Smooth muscle cell of the brain vasculature (primary cell): ENCODE data around the gene CMTM6.
"Not testable (repeated sequence)": the region's sequence is repeated elsewhere in the genome, so short reads cannot be mapped to it uniquely, and the experiment has no call there.

Experiments used
- DNase-seq: peaks from one replicate; pipeline ENCODE4 v3.0.0-alpha.2; 2012; ENCODE audit warnings: low read depth, low spot score

The CMTM6 gene

GRCh38 chr3:32466808-32467207 lies 35.8 kb downstream of the CMTM6 start:
- not testable (repeated sequence) for DNase-seq

- DNase-seq, result not testable (repeated sequence)
These were observed 37.9 kb downstream of the CMTM6 start for GRCh38 chr3:32464726-32465125.

DNA sequence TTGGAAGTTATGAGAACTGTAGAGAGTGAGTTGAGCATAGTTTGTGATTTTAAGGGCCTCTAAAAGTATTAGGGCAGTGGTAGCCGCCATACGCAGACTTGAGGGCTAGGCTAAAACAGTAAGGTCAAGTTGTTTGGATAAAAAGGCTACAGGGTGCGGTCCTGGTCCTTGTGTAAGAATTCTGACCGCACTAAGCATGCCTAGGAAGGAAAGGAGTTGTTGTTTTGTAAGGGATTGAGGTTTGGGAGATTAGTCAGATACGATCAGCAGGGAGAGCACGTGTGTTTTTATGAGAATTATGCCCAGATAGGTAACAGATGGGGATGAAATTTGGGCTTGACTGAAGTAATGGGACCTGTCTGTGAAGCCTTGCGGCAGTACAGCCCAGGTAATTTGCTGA lies 39.2 kb downstream of the CMTM6 start:
- not testable (repeated sequence) for DNase-seq

GRCh38 chr3:32462191-32462986 lies 40.3 kb downstream of the CMTM6 start:
- DNase-seq, result not testable (repeated sequence)

GRCh38 chr3:32460817-32461496 lies 41.7 kb downstream of the CMTM6 start:
- DNase-seq, result not testable (repeated sequence)

DNA sequence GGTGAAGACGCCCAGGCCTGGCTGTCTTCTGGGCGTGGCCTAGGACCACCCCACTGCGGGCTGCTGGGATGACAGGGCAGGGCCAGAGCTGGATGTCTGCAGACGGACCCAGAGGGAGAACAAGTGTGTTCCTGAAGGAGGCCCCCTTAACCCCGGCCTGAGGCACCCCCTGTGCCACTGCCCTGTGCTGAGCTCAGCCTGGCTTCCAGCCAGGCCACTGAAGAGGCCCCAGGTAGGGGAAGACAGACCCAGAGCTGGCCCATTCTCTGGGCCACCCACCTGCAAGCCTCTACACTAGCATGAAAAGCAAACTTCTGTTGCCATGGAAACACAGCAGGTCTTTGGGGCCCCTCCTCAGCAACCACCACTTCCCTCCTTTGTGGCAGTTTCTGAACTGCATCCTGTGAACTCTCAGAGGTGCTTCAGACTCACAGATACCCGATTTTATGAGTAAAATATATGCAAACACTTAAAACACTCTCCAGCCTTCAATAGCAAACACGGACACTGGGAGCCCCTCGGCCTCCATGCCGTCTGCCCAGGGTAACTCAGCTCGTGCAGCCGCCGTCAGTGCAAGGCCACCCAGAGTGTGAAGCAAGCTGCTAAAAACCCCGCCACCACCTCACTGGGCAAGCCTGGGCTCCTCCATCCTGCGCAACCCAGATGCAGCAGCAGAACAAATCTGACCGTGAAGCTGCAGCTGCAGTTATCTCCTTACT lies 42.5 kb downstream of the CMTM6 start:
- no peak for DNase-seq

DNA sequence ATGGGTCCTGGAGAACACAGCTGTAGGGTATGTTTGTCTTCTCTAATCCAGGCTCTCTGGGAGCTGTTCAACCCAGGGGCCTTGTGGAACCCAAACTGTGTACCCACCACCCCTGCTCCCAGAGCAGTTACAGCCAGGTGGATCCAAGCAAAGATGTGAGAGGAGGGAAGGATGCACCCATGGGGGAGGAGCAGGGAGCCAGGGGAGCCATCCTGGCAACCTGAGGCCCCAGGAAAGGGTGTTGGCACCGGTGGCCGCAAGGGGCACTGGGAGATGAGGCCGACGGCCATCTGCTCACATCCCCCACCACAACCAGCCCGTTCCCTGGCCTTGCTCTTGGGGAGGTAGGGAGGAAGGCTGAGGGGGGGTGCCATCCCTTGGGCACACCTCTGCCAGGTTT lies 43.2 kb downstream of the CMTM6 start:
- no peak for DNase-seq

DNA sequence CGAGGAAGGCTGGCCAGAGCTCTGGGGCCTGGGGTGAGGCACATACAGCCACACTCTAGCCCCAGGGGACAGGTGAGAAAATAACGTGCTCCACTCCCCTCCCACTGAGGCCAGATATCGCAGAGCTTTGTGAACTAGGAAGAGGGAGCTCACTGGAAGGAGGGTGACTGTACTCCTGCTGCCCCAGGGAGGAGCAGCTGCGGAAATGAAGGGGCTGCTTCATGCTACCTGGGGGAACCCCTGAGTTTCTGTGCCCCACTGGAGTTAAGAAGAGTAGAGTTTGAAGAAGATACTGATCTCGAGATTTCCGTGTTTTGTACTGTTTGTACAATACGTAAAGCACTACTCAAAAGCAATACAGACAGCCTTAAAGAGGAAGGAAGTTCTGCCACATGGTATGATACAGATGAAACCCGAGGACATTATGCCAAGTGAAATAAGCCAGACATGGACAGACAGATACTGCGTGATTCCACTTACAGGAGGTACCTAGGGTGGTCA lies 44.6 kb downstream of the CMTM6 start:
- DNase-seq, result no peak

GRCh38 chr3:32456429-32457130 lies 46.1 kb downstream of the CMTM6 start:
- no peak for DNase-seq

- no peak for DNase-seq
These were observed 46.8 kb downstream of the CMTM6 start for GRCh38 chr3:32455609-32456428.

DNA sequence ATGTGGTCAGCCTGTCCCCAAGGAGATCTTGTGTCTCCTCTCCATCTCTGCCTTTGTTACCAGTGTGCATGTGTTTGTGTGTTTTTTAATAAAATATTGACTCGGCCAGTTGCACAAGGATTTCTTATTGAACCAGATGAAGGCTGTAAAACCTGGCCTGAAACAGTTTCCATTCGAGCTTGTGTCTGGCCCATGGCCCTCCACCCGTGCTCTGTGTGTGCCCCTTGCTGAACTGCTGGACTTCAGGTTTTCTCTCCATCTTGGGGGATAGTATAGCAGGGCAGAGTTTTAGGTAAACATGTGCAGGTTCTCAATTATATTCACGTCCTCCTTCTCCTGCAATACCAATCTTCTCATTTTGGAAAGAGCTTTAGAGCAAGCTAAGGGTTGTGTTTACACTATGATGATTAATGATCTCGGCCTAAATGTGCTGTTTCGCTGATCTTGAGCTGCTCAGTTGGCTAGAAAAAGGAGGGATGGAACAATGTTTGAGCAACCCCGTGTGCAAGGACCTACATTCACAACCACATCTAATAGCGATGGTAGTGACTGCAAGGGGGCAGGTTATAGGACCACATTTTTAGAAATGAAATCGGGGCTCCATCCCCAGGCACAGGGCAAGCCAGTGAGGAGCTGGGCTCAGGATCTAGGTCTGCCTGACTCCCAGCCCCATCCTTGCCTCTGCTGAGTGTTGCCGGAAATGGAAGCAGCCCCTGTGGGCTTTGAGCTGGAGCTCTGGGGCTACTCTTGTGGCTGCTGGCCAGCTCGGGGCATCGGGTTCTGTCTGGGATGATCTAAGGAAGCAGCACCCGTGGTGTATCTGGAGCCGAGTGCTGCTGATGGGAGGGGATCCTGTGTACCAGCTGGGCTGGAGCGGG lies 47.7 kb downstream of the CMTM6 start:
- no peak for DNase-seq

- DNase-seq, result no peak
These were observed 48.5 kb downstream of the CMTM6 start for GRCh38 chr3:32454111-32454510.

GRCh38 chr3:32453346-32453745 lies 49.3 kb downstream of the CMTM6 start:
- no peak for DNase-seq

DNA sequence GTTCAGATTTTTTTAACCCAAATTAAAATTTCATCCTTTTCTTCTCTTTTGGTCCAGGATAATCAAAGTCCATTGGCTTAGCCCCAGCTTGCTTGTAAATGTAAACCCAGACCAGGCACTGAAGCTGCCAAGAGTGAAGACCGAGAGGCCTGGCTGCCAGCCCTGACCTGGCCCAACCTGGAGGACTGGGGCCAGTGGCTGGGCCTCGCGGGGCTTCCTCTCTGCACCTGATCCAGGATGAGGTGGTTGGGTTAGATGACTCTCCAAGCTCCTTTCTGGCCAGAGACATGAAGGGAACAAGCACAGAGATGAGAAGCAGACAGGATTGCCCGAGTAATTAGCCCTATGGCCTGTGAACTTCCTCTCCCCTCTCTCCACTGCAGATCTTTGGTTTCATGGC lies 50.6 kb downstream of the CMTM6 start:
- no peak for DNase-seq

GRCh38 chr3:32450992-32451659 lies 51.5 kb downstream of the CMTM6 start:
- DNase-seq, result no peak

DNA sequence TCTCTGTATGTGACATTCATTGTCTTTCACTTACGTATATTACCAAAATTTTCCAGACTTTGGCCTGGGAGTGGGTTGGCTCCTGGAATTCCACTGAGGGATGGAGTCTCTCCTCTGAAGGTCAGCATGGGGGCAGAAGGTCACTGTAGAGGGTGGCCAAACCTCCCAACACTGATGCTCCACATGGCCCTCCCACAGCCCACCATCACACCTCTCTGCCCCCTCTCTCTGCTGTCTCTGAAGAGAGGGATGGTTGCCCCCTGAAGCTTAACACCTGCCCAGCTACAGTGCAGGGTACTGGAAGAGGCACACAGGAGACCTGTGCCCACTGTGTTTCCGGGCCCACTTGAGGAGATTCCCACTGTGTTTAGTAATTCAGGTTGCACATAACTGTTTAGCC lies 52.2 kb downstream of the CMTM6 start:
- no peak for DNase-seq

GRCh38 chr3:32449691-32450090 lies 53.0 kb downstream of the CMTM6 start:
- no peak for DNase-seq

DNA sequence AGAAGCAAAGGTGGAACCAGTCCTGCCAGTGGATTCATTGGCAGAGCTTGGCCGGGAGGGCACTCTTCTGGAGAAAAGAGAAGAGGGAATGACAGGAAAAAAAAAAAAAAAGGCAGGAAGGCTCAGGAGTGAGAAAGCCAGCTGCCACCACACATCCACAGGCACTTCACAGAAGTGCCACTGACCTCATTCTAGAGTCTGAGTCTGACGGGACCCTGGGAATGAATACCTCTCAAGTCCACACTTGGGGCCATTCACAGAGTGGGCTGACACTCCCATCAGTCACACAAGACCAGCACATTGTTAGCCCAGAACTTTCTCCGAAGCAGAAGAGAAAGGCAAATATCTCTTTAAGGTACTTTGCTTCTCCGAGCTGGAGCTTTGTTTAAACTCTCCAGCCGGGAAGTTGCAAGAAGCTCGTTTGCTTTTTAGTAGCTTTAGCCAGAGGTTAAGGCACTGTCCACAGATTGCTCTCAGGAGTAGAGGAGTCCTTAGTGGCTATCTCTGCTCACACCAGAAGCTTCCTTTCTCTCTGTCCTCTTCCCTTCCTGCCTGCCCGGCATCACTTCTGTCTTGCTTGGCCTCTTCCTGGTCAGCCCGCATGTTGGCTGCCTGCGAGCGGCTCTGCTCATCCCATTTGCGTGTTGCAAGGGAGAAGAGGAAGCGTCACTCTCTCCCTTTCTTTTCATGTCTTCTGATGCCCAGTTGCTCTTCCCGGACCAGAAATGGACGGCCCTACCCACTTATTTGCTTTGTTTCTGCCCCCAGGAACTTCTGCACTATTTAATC lies 53.8 kb downstream of the CMTM6 start:
- no peak for DNase-seq
